ENCODE results near the gene NFS1.
"Not testable (repeated sequence)": the region's sequence is repeated elsewhere in the genome, so short reads cannot be mapped to it uniquely, and the experiment has no call there.

Gene NFS1

GRCh38 chr20:35699127-35699956 is at the start of gene NFS1, which contains the start of gene ROMO1:
Gene NFS1, minus strand, starts transcription at chr20:35699352. Its CDS starts 64 bp downstream, at chr20:35699288.
Gene ROMO1, plus strand, starts transcription at chr20:35699405. Its CDS starts 228 bp downstream, at chr20:35699633.
- DNase-seq: peak; percentile 80 to 83

GRCh38 chr20:35744492-35744841 is 45.3 kb upstream of the NFS1 start:
- not testable (repeated sequence) for DNase-seq

GRCh38 chr20:35743693-35744491 is 44.7 kb upstream of the NFS1 start:
- no peak for DNase-seq

GRCh38 chr20:35742741-35743523 is 43.8 kb upstream of the NFS1 start:
- DNase-seq: no peak

GRCh38 chr20:35741892-35742740 is 43.0 kb upstream of the NFS1 start, which contains the start of gene RBM39:
Gene RBM39, minus strand, starts transcription at chr20:35742260. Its CDS starts 1,386 bp downstream, at chr20:35740874.
- DNase-seq: peak; percentile 99 to 100

- DNase-seq: no peak
Observed at GRCh38 chr20:35739294-35740163, 40.4 kb upstream of the NFS1 start.

- DNase-seq: no peak
Observed at GRCh38 chr20:35738410-35739179, 39.4 kb upstream of the NFS1 start.

- no peak for DNase-seq
Observed at GRCh38 chr20:35737865-35738333, 38.7 kb upstream of the NFS1 start.

- DNase-seq: no peak
Observed at GRCh38 chr20:35735826-35736470, 36.8 kb upstream of the NFS1 start.

- no peak for DNase-seq
Observed at GRCh38 chr20:35734777-35735649, 35.9 kb upstream of the NFS1 start.

- DNase-seq: no peak
Observed at GRCh38 chr20:35734374-35734773, 35.2 kb upstream of the NFS1 start.

GRCh38 chr20:35732644-35732982 is 33.5 kb upstream of the NFS1 start:
- no peak for DNase-seq

- no peak for DNase-seq
Observed at GRCh38 chr20:35731862-35732643, 32.9 kb upstream of the NFS1 start.

GRCh38 chr20:35731469-35731788 is 32.3 kb upstream of the NFS1 start:
- no peak for DNase-seq

- no peak for DNase-seq
Observed at GRCh38 chr20:35730583-35731468, 31.7 kb upstream of the NFS1 start.

GRCh38 chr20:35729836-35730582 is 30.9 kb upstream of the NFS1 start:
- no peak for DNase-seq

Measured in activated CD4-positive, alpha-beta T cell treated with anti-CD3 and anti-CD28 coated beads, Interleukin-2, amount 50 U/mL, for 4 hours (primary cell).